Non-pigmented ciliary epithelial cell (primary cell): ENCODE measurements around the gene BTAF1.

Source experiments
- DNase-seq: peaks from one replicate; pipeline ENCODE4 v3.0.0-alpha.2; 2010; ENCODE audit warnings: low read depth

The BTAF1 gene

GRCh38 chr10:92052088-92052487 lies 128.5 kb downstream of the BTAF1 start:
- DNase-seq: no peak

- no peak for DNase-seq
These were observed 129.2 kb downstream of the BTAF1 start for GRCh38 chr10:92052741-92053140.

GRCh38 chr10:92054807-92055206 lies 131.2 kb downstream of the BTAF1 start:
- no peak for DNase-seq

GRCh38 chr10:92062273-92062672 lies 138.7 kb downstream of the BTAF1 start:
- no peak for DNase-seq

GRCh38 chr10:92064506-92064905 lies 140.9 kb downstream of the BTAF1 start:
- no peak for DNase-seq

- DNase-seq: no peak
These were observed 142.8 kb downstream of the BTAF1 start for GRCh38 chr10:92066386-92066785.

GRCh38 chr10:92068900-92069299 lies 145.3 kb downstream of the BTAF1 start:
- DNase-seq: peak; percentile 43

- DNase-seq: no peak
These were observed 150.7 kb downstream of the BTAF1 start for GRCh38 chr10:92074126-92074887.

- DNase-seq: no peak
These were observed 152.3 kb downstream of the BTAF1 start for GRCh38 chr10:92075829-92076228.

- no peak for DNase-seq
These were observed 153.2 kb downstream of the BTAF1 start for GRCh38 chr10:92076722-92077121.

GRCh38 chr10:92079003-92079402 lies 155.4 kb downstream of the BTAF1 start:
- no peak for DNase-seq
